Posterior cingulate gyrus (tissue), 11 donors: ENCODE results near the gene PHF21A.

Source experiments
- DNase-seq, 10 donors: peaks; one replicate each; pipeline versions ENCODE4 v3.0.0 to v3.0.0-alpha.2; 2020 to 2021; ENCODE audit warnings: mixed read lengths in 3 of 10
- intact Hi-C: fragments of 100-400 bp; cut with DNase I; formaldehyde crosslinking; loops from one replicate; pipeline ENCODE4 v1.15.1; 2023

PHF21A gene

DNA sequence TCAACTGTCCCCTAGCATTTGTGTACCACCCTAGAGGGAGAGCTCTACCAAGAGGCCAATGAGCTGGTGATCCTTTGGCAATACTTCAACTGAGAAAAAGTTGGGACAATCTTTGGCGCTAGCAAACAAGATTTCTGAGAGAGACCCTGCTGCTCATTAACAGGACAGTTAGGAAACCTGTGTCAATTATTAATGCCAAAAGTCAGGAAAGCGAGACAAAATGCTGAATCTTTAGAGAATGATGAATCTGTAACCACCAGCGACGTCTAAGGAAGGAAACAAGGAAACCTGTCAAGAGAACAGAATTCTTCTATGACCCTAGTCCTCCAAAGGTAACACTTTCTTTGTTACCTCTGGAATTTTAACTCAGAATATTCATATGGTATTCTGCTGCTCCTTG lies 178.9 kb downstream of the PHF21A start:
- DNase-seq = no peak
- intact Hi-C loops = no loop called here

DNA sequence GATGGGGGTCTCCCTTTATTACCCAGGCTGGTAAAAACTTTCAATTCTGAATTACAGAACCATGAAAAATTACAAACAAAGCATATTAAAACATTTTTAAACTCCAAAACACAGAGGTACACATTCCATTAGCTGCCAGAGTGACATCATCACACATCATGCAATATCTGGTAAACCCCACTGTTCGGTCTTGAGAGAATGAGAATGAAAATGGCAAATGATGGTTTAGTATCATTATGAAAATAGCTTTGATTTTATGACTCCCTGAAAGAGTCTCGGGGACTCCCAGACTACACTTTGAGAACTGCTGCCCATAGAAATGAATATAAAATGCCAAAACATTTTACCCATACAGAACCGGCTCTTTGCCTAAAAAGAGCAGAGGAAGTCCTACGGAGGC lies 180.0 kb downstream of the PHF21A start:
- no peak for DNase-seq
- intact Hi-C loops = no loop called here

DNA sequence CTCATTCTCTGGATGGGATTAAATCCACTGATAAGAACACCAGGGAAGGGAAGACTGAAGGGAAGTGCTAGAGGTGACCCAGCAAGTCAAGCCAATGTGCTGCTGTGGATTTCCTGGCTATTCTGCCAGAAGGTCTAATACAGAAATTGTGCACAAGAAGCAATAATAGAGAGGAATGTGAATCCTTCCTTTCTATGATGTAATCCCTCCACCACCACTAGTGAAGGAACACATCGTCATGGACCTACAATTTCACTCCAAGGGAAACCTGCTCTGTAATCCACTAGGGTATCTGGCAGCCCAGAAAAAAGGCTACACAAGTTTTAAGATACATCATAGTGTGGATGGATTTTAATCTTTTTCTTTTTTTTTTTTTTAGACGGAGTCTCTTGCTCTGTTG lies 181.4 kb downstream of the PHF21A start:
- intact Hi-C loops = no loop called here
- DNase-seq = no peak

DNA sequence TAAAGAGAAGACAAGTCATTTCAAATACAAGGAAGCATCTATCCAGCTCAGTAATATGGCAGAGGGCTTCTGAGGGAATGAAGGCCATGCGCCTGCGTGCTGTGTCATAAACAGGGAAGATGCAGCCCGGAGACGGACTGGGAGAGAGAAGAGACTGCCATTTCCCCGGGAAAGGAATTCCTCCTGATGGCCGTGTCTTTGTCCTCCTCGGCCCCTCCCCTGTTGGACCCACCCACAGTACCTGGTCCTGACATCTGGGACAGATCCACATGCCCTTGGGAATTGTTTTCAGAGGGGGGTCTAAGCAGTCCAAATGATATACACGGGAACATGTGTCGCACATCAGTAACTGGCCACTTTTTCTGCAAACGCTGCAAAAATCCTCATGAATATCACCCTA lies 183.3 kb downstream of the PHF21A start:
- no peak for DNase-seq
- intact Hi-C loops = no loop called here

DNA sequence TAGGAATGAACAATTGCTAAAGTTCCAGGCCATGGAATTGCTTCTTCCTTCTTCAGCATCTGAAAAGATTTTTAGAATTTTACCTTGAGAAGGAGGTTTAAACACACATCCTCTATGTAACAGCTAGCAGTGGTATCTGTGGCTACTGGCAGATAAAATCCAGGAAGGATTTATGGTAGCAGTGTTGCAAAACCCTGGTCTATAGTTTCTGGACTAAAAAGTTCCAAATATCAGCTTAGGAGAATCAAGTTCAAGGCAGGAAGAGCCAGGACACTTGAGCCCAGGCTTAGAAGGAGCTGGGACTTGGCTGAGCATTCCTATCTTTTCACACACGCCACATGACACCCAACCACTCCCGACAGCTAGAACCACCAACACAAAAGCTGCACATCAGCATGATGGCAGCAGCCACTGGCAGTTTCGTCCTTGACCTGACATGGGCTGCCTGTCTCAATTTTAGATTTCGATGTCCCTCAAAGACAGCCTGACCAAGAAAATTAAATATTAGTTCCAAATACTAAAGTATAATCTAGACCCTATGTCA lies 184.7 kb downstream of the PHF21A start:
- intact Hi-C loops = no loop called here
- DNase-seq = no peak

DNA sequence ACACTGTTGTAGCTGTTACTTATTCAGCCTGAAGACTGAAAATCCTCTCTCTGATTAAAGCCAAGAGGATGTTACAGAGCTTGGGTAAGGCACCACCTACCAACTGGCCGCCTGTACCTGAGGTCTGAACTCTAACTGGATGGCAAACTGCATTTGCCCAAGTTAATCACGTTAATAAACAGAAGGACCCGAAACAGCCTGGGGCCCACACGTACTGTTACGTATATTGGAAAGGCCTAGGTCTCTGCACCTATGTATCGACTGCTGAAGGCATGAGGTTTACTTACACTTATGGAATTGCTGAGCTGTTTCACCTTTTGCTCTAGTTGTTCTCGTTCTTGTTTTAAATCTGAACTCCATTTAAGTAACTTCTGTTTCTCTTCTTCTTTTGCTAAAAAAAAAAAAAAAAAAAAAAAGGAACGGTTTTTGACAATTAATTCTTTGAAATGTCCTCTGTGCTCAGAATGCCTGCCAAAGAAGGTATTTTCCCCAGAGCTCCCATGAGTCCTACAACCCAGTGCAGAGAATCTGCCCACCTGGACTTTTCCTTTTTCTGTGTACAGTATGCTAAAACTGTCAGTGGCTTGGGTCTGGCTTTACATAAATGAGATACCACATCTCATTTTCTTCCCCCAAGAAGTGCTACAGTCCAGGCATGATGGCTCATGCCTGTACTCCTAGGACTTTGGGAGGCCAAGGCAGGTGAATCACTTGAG lies 185.7 kb downstream of the PHF21A start:
- intact Hi-C loops = no loop called here
- no peak for DNase-seq

DNA sequence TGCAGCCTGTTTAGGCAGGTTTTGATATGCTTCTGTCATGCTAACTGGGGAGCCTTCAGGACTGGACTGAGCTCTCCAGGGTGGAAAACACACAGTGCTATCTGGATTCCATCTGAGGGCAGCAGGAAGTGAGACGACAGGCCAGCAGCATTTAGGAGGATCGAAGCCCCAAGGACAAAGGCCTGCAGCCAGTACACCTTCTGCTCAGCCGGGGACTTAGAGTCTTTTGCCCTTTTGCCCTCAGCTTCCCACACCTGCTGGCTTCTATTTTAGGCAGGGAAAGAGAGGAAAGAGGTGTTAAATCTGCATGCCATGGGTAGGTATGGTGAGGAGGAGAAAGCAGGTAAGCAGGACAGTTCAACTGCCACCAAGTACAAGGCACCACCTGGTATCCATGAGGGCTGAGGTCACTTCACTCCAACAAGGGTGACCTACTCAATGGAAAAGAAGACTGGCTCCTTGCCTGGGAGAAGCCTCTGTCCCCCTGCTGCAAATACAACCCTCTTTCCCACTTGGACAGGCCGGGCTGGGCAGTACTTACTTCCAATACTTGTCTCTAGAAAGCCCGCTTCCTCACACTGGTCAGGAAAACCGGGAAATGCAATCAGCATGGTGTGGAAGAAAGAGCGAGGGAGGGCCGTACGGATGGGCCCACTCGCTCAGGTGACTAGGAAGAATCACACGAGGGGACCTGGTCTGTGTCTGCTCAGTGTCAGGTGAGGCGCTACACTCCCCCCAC lies 186.5 kb downstream of the PHF21A start:
- peak in 1 of 10 donors; percentile 36 for DNase-seq
- intact Hi-C loops = no loop called here

DNA sequence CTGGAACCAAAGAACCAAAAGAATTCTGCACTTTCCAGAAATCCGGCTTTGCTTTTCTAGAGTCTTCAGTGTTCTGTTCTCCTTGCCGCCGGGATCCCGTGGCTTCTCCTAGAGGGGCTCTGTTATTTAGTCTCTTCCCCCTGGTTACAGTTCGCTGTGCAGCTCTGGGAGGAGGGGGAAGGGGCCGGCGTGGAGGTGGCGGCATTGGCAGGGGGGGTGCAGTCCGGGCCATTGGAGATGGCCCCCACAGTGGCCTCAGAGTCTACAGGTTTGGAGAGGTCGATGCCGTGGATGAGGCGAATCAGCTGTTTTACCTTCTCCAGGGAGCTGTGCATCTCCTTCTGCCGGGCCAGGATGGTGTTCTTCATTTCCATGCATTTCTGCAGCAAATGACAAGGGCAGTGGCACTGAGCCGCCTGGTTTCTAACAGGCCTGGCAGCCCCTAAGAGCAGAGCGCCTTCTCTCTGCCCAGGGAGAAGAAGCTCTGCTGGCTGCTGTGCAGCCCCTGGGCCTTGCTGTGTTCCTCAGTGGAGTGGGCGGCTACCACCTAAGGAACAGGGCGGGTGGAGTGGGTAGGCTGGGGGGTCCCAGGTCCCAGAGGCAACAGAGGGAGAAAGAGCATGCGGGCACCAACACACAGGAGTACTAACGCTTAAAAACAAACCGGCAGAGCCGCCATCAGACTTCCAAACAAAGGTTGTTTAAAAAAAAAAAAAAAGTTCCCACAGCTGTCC lies 187.2 kb downstream of the PHF21A start:
- peak in 1 of 10 donors; percentile 69 for DNase-seq
- intact Hi-C loops = no loop called here

DNA sequence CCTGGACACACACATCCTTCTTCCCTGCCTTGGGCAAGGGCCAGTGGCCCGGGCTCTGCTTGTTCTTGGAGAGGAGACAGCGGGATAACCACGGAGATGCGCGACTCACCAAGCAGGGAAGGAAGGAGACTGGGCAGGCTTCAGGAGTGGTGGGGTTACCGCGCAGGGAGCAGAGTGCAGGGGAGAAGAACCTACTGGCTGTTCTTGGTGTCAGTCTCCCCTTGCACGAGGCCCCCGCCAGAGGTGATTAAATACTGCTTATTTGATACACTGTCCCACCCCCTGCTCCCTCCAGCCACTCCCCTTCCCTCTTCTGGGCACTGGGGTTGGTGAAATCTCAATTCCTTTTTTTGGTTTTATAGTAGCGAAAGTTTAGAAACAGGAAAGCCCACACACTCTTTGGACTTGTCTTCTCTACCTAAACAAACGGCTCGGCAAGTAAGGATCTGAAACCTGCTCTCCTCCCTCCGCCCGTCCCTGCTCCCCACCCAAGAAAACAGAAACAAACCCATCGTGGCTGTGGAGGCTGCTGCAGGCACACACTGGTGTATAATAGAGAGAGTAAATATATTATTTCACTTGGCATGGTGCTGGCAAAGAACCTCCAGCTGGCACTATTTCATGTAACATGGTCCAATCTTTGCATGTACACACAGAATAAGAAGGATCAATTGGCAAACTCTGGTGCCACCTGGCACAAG lies 188.0 kb downstream of the PHF21A start:
- intact Hi-C loops = no loop called here
- DNase-seq = peak in 1 of 10 donors; percentile 81

DNA sequence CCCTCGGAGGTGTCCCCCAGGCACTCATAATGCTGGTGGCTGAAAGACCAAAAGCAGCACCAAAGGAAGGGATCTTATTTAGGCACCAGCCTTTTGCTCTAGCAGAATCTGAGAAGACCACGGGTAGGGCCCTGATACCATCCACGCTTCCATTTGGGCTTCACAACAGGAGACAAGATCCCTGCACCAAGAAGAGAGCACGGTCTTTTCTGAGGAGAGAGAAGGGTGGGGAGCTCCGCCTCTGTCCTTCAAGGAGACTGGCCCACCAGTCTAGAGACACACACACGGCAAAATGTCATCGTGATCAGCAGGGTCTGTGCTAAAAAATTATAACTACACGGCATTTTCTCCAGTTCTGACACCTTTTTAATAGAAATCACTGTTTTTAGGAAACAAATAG lies 189.0 kb downstream of the PHF21A start:
- intact Hi-C loops = no loop called here
- DNase-seq = no peak

DNA sequence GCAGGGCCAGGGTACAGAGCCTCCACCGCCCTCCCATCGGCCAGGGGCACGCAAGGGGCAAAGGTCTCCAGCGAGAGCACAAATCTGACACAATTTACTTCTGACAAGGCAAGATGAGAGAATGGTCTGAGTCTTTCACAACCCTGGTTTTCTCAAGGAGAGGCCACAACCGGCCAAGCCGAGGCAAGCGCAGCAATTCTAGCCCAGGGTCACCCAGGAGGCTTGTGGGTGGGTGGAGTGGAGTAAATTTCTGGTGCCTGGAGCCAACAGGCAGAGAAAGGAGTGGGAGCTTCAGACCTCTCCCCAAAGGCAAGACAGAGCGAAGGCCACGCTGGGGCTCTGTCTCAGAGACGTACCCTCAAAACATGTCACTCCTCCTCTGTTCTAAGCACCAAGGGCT lies 189.5 kb downstream of the PHF21A start:
- DNase-seq = no peak
- intact Hi-C loops = no loop called here

DNA sequence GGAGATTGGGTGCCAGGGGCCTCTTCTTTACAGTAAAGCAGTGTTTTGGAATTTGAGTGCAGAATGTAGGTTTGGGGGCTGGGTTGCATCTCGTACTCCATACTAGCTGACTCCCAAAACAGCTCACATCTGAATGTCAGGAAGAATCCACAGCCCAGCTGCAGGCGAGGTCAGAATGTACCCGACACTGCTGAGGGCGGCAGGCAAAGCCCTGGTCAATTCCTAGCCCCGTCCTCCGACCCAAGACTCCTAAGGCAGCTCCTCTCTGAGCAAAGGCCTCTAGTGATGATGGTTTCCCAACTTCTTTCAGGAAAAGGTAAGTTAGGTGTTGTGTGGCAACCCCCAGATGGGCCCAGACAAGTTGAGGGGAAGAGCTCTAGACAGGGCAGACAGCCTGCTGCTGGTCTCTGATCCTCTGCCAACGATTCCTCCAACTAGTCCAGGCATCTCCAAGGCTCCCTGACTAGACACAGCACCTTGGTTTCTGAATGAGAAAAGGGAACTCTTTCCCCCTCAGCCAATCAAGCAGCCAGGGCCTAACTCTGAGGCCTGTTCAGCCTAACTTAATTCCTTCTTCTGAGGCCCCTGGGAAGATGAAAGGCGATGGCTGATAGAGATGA lies 190.2 kb downstream of the PHF21A start:
- peak in 1 of 10 donors; percentile 49 for DNase-seq
- intact Hi-C loops = no loop called here

DNA sequence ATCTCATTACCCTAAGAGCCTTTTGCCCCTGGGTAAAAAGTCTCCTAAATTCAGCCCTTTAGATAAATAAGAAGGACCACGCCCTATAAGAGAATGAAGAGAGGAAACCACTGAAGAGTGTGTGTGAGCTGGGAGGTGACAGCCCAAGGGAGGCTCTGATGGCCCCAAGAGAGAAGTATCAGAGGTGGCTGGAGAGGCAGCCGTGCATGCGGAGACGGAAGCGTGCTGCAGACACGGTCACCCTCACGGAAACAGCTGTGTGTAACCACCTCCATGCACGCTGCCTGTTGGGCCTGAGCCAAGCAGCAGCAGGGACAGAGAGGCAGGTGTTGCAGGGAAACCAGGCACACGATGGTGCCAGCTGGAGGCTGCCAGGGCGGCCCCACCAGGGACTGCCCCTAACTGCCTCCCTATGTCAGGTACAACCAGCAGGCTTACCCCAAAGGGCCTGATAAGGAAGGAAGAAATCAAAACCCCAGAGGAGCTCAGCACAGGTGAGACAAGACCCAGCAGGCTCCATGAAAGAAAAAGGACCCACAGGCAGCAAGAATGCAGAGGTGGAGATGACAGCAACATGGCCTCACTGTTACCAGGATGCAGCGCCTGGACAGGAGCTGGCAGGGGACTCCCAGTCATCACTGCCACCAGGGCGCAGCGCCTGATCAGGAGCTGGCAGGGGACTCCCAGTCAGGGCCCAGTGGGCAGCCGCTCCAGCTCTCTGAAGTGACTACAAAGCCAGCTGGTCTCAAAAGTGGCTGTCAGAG lies 191.0 kb downstream of the PHF21A start:
- intact Hi-C loops = no loop called here
- peak in 2 of 10 donors; percentile 78 to 87 for DNase-seq

DNA sequence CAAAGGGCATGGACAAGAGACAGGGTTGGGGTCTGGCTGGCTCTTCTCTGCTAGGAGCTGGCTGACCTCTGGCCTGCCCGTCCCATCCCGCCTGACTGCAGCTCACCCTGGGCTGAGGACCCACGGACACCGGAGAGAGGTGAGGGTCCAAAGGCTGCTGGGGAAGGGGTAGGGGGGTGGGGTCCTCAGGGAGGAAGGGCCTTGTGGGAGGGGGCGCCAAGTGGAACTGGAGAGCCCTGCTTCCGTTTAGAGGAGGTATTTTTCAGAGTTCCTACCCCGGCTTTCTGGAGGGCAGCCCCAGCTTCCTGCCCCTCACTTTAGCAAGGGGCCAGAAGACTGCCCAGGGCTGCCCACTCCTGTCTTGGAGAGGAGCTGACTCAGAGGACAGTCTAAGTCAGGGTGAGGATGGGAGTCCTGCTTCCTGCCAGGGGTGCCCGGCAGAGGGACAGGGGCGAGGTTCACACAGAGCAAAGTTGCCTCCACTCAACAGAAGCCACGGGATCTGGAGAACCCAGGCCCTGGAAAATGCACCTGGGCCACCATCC lies 191.7 kb downstream of the PHF21A start:
- intact Hi-C loops = no loop called here
- peak in 1 of 10 donors; percentile 43 for DNase-seq

DNA sequence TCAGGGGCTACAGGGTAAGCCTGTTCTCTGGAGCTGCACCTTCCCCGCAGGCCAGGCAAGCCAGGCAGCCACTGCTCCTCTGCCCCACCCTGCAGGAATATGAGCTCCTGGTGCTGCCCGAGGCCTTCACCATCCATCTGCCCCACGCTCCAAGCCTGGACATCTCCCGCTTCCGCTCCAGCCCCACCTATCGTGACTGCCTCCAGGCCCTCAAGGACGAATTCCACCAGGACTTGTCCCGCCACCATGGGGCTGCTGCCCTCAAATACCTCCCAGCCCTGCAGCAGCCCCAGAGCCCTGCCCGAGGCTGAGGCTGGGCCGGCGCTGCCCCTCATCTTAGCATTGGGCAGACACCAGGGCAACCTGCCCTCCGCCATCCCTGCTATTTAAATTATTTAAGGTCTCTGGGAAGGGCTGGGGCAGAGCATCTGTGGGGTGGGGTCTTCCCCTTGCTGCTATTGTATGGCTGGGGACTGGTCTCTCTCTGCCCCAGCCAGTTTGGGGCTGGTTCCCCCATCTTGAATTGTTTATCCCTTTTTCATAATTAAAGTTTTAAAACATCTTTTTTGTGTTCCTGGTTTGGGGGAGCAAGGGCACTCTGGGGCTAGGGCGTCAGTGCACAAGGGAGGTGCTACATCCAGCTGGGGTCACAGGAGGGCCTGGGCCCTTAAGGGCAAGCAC lies 192.6 kb downstream of the PHF21A start:
- intact Hi-C loops = no loop called here
- DNase-seq = peak in 1 of 10 donors; percentile 60

DNA sequence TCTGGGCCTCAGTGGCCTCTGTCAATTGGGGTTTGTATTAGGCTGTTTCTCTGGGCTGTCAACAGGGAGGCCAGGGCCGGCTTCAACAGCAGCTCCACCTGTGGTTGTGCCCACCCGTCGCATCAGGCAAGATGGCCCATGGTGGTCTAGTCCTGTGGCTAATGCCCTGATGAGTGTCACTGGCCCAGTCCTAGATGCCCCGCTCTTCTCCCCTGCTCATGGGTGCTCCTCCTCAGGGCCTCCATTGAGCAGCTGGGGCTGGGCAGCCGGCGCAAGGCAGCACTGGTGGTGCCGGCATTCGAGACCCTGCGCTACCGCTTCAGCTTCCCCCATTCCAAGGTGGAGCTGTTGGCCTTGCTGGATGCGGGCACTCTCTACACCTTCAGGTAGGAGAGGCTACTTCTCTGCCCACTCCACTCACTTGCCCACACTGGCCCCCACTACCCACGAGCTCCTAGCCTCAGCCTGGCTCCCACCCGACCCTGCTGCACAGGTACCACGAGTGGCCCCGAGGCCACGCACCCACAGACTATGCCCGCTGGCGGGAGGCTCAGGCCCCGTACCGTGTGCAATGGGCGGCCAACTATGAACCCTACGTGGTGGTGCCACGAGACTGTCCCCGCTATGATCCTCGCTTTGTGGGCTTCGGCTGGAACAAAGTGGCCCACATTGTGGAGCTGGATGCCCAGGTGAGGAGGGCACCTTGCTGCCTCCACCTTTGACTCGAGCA lies 193.4 kb downstream of the PHF21A start:
- intact Hi-C loops = no loop called here
- peak in 1 of 10 donors; percentile 83 for DNase-seq

DNA sequence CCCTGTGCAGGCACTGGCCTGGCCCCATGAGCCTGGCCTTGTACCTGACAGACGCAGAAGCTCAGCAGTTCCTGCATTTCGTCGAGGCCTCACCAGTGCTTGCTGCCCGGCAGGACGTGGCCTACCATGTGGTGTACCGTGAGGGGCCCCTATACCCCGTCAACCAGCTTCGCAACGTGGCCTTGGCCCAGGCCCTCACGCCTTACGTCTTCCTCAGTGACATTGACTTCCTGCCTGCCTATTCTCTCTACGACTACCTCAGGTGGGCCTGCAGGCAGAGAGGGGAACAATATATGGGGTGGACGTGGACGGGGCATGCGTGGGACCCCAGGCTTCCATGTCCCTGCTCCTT lies 193.9 kb downstream of the PHF21A start:
- intact Hi-C loops = no loop called here
- peak in 1 of 10 donors; percentile 80 for DNase-seq
